ENCODE data around the gene DOCK6. TPM values are rescaled to one million over a fixed set of nuclear protein-coding genes. Genes with fewer than 3 reads are reported as not detected.

Gene DOCK6
- total RNA-seq, 1 donor from 2014 or later = 65.8 TPM

GRCh38 chr19:11221082-11221598 lies 41.2 kb downstream of the DOCK6 start:
- Histone ChIP-seq H3K27ac (no peak overlapping the region), H3K27me3 (no peaks in the 10 kb centered on the region), H3K36me3 (peaks cover 0 to 40% of the 10 kb centered on the region in 2 donors), H3K9me3 (no peaks in the 10 kb centered on the region), H3K4me1 (no peaks in the 10 kb centered on the region), H3K4me3 (no peak overlapping the region)
- intact Hi-C loops (cut with DNase I) = no loop called here
- no peak for TF ChIP-seq POLR2A (IDR thresholded peaks at IDR 0.05)
- TF ChIP-seq, protein P1, sequence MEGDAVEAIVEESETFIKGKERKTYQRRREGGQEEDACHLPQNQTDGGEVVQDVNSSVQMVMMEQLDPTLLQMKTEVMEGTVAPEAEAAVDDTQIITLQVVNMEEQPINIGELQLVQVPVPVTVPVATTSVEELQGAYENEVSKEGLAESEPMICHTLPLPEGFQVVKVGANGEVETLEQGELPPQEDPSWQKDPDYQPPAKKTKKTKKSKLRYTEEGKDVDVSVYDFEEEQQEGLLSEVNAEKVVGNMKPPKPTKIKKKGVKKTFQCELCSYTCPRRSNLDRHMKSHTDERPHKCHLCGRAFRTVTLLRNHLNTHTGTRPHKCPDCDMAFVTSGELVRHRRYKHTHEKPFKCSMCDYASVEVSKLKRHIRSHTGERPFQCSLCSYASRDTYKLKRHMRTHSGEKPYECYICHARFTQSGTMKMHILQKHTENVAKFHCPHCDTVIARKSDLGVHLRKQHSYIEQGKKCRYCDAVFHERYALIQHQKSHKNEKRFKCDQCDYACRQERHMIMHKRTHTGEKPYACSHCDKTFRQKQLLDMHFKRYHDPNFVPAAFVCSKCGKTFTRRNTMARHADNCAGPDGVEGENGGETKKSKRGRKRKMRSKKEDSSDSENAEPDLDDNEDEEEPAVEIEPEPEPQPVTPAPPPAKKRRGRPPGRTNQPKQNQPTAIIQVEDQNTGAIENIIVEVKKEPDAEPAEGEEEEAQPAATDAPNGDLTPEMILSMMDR (IDR thresholded peaks at IDR 0.05) = no peak
- no peak for DNase-seq (ENCODE audit: extremely low spot score in 2 of 2)

GRCh38 chr19:11214387-11214786 lies 47.9 kb downstream of the DOCK6 start:
- Histone ChIP-seq H3K36me3 (peaks cover 0 to 46% of the 10 kb centered on the region in 2 donors), H3K4me1 (no peaks in the 10 kb centered on the region), H3K9me3 (no peaks in the 10 kb centered on the region), H3K27ac (no peak overlapping the region), H3K4me3 (no peak overlapping the region), H3K27me3 (no peaks in the 10 kb centered on the region)
- TF ChIP-seq, protein P1 (IDR thresholded peaks at IDR 0.05) = no peak
- no peak for TF ChIP-seq POLR2AphosphoS5 (IDR thresholded peaks at IDR 0.05; ENCODE audit: insufficient read depth in 1 of 2, low read depth in 1 of 2)
- no peak for TF ChIP-seq POLR2A (IDR thresholded peaks at IDR 0.05)
- intact Hi-C loops (cut with DNase I) = no loop called here
- no peak for DNase-seq (ENCODE audit: extremely low spot score in 2 of 2)

DNA sequence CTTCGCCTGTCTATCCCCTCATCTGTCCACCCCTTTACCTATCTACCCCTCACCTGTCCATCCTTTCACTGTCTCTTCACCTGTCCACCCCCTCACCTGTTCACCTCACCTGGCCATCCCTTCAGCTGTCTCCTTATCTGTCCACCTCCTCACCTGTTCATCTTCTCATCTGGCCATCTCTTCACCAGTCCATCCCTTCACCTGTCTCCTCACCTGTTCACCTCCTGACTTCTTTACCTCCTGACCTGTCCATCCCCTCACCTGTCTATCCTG lies 51.7 kb downstream of the DOCK6 start:
- intact Hi-C loops (cut with DNase I) = no loop called here
- TF ChIP-seq POLR2A (IDR thresholded peaks at IDR 0.05) (no peak), POLR2AphosphoS5 (IDR thresholded peaks at IDR 0.05; ENCODE audit: insufficient read depth in 1 of 2, low read depth in 1 of 2) (no peak)
- TF ChIP-seq, protein P1 (IDR thresholded peaks at IDR 0.05) = no peak
- no peaks in the 10 kb centered on the region for H3K4me1 ChIP-seq
- peaks cover 0 to 38% of the 10 kb centered on the region in 2 donors for H3K36me3 ChIP-seq
- H3K27ac ChIP-seq = no peak overlapping the region
- no peaks in the 10 kb centered on the region for H3K9me3 ChIP-seq
- no peaks in the 10 kb centered on the region for H3K27me3 ChIP-seq
- DNase-seq (ENCODE audit: extremely low spot score in 2 of 2) = no peak
- no peak overlapping the region for H3K4me3 ChIP-seq

- intact Hi-C loops (cut with DNase I) = loop anchor here (10.0 kb wide), 1 partner anchor 175 kb away; no protein-coding TSS in a partner anchor
- H3K9me3 ChIP-seq = no peaks in the 10 kb centered on the region
- no peak overlapping the region for H3K27ac ChIP-seq
- H3K4me3 ChIP-seq = no peak overlapping the region
- peaks cover 0 to 33% of the 10 kb centered on the region in 2 donors for H3K36me3 ChIP-seq
- DNase-seq (ENCODE audit: extremely low spot score in 2 of 2) = no peak
- H3K27me3 ChIP-seq = no peaks in the 10 kb centered on the region
- H3K4me1 ChIP-seq = peaks cover 4% of the 10 kb centered on the region
- TF ChIP-seq, protein P1 (IDR thresholded peaks at IDR 0.05) = no peak
- no peak for TF ChIP-seq POLR2A (IDR thresholded peaks at IDR 0.05)
- no peak for TF ChIP-seq POLR2AphosphoS5 (IDR thresholded peaks at IDR 0.05; ENCODE audit: insufficient read depth in 1 of 2, low read depth in 1 of 2)
Measured at GRCh38 chr19:11209839-11210655, 52.3 kb downstream of the DOCK6 start.
